Mucosa of stomach (tissue), 1 donor: ENCODE results near the gene ZNF274.
"Not testable (repeated sequence)": the region's sequence is repeated elsewhere in the genome, so short reads cannot be mapped to it uniquely, and the experiment has no call there.

ENCODE experiments used
- H3K27me3 ChIP-seq: one replicate; pipeline ENCODE4 v1.7.0; 2013; ENCODE audit warnings: mild to moderate bottlenecking, low read length; ENCODE audit not compliant: control insufficient read depth, insufficient read depth
- H3K36me3 ChIP-seq: one replicate; pipeline ENCODE4 v1.7.0; 2013; ENCODE audit warnings: low read length; ENCODE audit not compliant: control insufficient read depth, insufficient read depth
- H3K4me1 ChIP-seq: one replicate; pipeline ENCODE4 v1.7.0; 2013; ENCODE audit warnings: mild to moderate bottlenecking, low read length; ENCODE audit not compliant: control insufficient read depth, insufficient read depth
- H3K4me3 ChIP-seq: one replicate; pipeline ENCODE4 v1.7.0; 2013; ENCODE audit warnings: low read length
- H3K9ac ChIP-seq: one replicate; pipeline ENCODE4 v1.7.0; 2013; ENCODE audit warnings: mild to moderate bottlenecking, low read length, moderate library complexity
- H3K9me3 ChIP-seq: one replicate; pipeline ENCODE4 v1.7.0; 2013; ENCODE audit warnings: mild to moderate bottlenecking, low read length, moderate library complexity; ENCODE audit not compliant: control insufficient read depth
- donor health status: Pancreatic carcinoma.

ZNF274 gene

GRCh38 chr19:58182989-58183816 is at the start of gene ZNF274:
ZNF274 (plus strand) TSS chr19:58183061; CDS start chr19:58183966, 905 bp downstream.
- Histone ChIP-seq H3K9me3 (peaks cover 44% of the 10 kb centered on the region), H3K4me3 (peak within 1 kb of the TSS; percentile 75), H3K4me1 (no peaks in the 10 kb centered on the region), H3K27me3 (no peaks in the 10 kb centered on the region), H3K9ac (peak within 1 kb of the TSS; percentile 85), H3K36me3 (peaks cover 14% of the 10 kb centered on the region)

- Histone ChIP-seq H3K9ac (no peak overlapping the region), H3K4me1 (no peaks in the 10 kb centered on the region), H3K4me3 (no peak overlapping the region), H3K27me3 (no peaks in the 10 kb centered on the region), H3K9me3 (peaks cover 37% of the 10 kb centered on the region), H3K36me3 (peaks cover 19% of the 10 kb centered on the region)
These were observed 48.6 kb upstream of the ZNF274 start for GRCh38 chr19:58134244-58134643.

GRCh38 chr19:58145849-58146248 is 37.0 kb upstream of the ZNF274 start:
- Histone ChIP-seq H3K9ac (no peak overlapping the region), H3K27me3 (no peaks in the 10 kb centered on the region), H3K9me3 (no peaks in the 10 kb centered on the region), H3K4me3 (no peak overlapping the region), H3K36me3 (no peaks in the 10 kb centered on the region), H3K4me1 (peaks cover 8% of the 10 kb centered on the region)

GRCh38 chr19:58147475-58147874 is 35.4 kb upstream of the ZNF274 start:
- H3K4me1 ChIP-seq: peaks cover 10% of the 10 kb centered on the region
- not testable (repeated sequence) for H3K4me3 ChIP-seq, H3K36me3 ChIP-seq, H3K27me3 ChIP-seq, H3K9ac ChIP-seq, H3K9me3 ChIP-seq

GRCh38 chr19:58150328-58150921 is 32.4 kb upstream of the ZNF274 start, which contains the start of gene ZNF329:
ZNF329 (minus strand) TSS chr19:58150789; CDS start chr19:58129503, 21,286 bp downstream.
- H3K9ac ChIP-seq: peak within 1 kb of the TSS; percentile 94
- H3K4me1 ChIP-seq: peaks cover 24% of the 10 kb centered on the region
- H3K27me3 ChIP-seq: no peaks in the 10 kb centered on the region
- H3K4me3 ChIP-seq: peak within 1 kb of the TSS; percentile 94
- H3K9me3 ChIP-seq: no peaks in the 10 kb centered on the region
- no peaks in the 10 kb centered on the region for H3K36me3 ChIP-seq

GRCh38 chr19:58153386-58153785 is 29.5 kb upstream of the ZNF274 start:
- no peak overlapping the region for H3K9ac ChIP-seq
- peaks cover 24% of the 10 kb centered on the region for H3K4me1 ChIP-seq
- H3K4me3 ChIP-seq: no peak overlapping the region

GRCh38 chr19:58154287-58154678 is 28.6 kb upstream of the ZNF274 start:
- H3K27me3 ChIP-seq: no peaks in the 10 kb centered on the region
- H3K4me3 ChIP-seq: peak overlapping the region; percentile 21
- no peaks in the 10 kb centered on the region for H3K9me3 ChIP-seq
- peaks cover 24% of the 10 kb centered on the region for H3K4me1 ChIP-seq
- no peaks in the 10 kb centered on the region for H3K36me3 ChIP-seq
- peak overlapping the region; percentile 72 for H3K9ac ChIP-seq

More at GRCh38 chr19:58153386-58153785, 29.5 kb upstream of the ZNF274 start:
- H3K36me3 ChIP-seq: no peaks in the 10 kb centered on the region
- H3K27me3 ChIP-seq: no peaks in the 10 kb centered on the region
- H3K9me3 ChIP-seq: no peaks in the 10 kb centered on the region

- Histone ChIP-seq H3K27me3 (no peaks in the 10 kb centered on the region), H3K4me3 (peak overlapping the region; percentile 21), H3K36me3 (no peaks in the 10 kb centered on the region), H3K9ac (peak overlapping the region; percentile 72), H3K4me1 (peaks cover 19% of the 10 kb centered on the region), H3K9me3 (no peaks in the 10 kb centered on the region)
These were observed 27.9 kb upstream of the ZNF274 start for GRCh38 chr19:58154679-58155648.

- no peaks in the 10 kb centered on the region for H3K36me3 ChIP-seq
- H3K9me3 ChIP-seq: no peaks in the 10 kb centered on the region
- no peak overlapping the region for H3K4me3 ChIP-seq
- H3K27me3 ChIP-seq: no peaks in the 10 kb centered on the region
- H3K4me1 ChIP-seq: peaks cover 14% of the 10 kb centered on the region
- H3K9ac ChIP-seq: no peak overlapping the region
These were observed 25.7 kb upstream of the ZNF274 start for GRCh38 chr19:58157045-58157728.

- H3K9me3 ChIP-seq: no peaks in the 10 kb centered on the region
- H3K9ac ChIP-seq: no peak overlapping the region
- H3K4me3 ChIP-seq: no peak overlapping the region
- no peaks in the 10 kb centered on the region for H3K27me3 ChIP-seq
- H3K4me1 ChIP-seq: no peaks in the 10 kb centered on the region
- no peaks in the 10 kb centered on the region for H3K36me3 ChIP-seq
These were observed 16.6 kb upstream of the ZNF274 start for GRCh38 chr19:58166268-58166667.

- H3K4me3 ChIP-seq: no peak overlapping the region
- H3K27me3 ChIP-seq: no peaks in the 10 kb centered on the region
- H3K4me1 ChIP-seq: no peaks in the 10 kb centered on the region
- no peaks in the 10 kb centered on the region for H3K36me3 ChIP-seq
- no peaks in the 10 kb centered on the region for H3K9me3 ChIP-seq
- no peak overlapping the region for H3K9ac ChIP-seq
These were observed 16.1 kb upstream of the ZNF274 start for GRCh38 chr19:58166708-58167280.
